Measurements from ENCODE around the gene PSG1.
"Not testable (repeated sequence)": the region's sequence is repeated elsewhere in the genome, so short reads cannot be mapped to it uniquely, and the experiment has no call there.

PSG1 gene

DNA sequence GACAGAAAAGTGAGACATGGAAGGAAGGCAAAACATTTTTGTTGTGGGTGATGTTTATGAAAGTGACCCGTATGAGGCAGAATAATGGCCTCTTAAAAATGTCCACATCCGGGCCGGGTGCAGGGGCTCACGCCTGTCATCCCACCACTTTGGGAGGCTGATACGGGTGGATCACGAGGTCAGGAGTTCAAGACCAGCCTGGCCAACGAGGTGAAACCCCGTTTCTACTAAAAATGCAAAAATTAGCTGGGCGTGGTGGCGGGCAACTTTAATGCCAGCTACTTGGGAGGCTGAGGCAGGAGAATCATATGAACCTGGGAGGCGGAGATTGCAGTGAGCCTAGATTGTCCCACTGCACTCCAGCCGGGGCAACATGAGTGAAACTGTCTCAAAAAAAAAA is 20.2 kb upstream of the PSG1 start:
- H3K36me3 ChIP-seq, H3K27me3 ChIP-seq, H3K9me3 ChIP-seq, H3K4me2 ChIP-seq, H3K9ac ChIP-seq, H3K4me3 ChIP-seq, H3K27ac ChIP-seq, H3K4me1 ChIP-seq, H4K20me1 ChIP-seq: not testable (repeated sequence)

DNA sequence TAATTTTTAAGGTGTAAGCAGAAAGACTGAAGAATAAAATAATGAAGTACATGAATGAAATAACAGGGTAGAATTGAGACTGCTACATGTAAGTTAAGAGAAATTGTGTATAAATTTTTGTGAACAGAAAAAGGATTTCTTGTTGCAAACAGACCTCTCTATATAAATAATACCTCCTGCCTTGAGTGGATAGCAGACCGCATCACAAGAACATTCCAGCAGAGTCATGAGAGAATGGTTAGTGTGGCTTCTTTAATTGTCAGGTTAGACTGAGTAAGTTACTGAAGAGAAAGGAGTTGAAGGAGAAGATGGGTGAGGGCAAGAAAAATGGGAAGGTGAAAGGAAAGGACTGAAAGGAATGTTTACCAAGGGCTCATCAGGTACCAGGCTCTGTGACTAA is 19.6 kb upstream of the PSG1 start:
- not testable (repeated sequence) for H3K27me3 ChIP-seq, H3K9ac ChIP-seq, H3K4me3 ChIP-seq, H4K20me1 ChIP-seq, H3K4me1 ChIP-seq, H3K36me3 ChIP-seq, H3K27ac ChIP-seq, H3K4me2 ChIP-seq, H3K9me3 ChIP-seq

DNA sequence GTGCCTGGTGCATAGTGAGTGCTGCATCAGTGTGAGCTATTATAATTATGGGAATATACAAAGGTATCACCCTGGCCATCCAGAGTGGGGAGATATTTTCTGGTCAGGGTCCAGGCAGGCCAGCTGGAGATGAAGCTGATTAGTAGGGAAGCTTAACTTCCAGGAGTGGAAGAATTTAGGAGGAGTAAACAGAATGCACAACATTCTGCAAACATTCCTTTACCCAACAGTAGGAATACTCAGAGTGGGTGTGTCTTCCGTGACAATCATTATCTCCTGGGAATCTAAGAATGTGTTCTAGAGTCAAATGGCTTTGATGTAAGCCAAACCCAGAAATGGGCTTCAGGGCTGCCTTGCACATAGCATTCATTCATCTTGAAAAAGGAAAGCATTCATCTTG is 19.1 kb upstream of the PSG1 start:
- H3K9ac ChIP-seq, H3K36me3 ChIP-seq, H3K27me3 ChIP-seq, H4K20me1 ChIP-seq, H3K9me3 ChIP-seq, H3K4me1 ChIP-seq, H3K4me3 ChIP-seq, H3K4me2 ChIP-seq, H3K27ac ChIP-seq: not testable (repeated sequence)

DNA sequence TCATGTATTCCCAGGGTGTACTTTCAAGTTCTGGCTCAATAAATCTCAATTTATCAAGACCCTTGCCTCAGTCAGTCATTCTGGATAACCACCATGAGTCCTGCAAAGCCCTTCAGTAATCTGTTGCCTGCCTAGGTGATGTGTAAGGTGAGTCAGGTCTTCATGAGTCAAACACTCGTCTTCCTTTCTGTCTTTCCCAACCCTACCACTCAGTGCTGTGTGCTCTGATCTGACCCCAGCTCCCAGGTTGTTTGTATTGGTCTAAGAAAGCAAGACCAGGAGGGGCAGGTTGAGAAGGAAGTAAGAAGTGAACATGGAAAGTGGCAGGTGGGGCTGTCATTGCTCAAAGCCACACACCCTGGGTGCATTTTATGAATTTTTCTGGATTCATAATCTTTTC is 18.2 kb upstream of the PSG1 start:
- H4K20me1 ChIP-seq, H3K4me3 ChIP-seq, H3K9me3 ChIP-seq, H3K27ac ChIP-seq, H3K27me3 ChIP-seq, H3K4me2 ChIP-seq, H3K4me1 ChIP-seq, H3K9ac ChIP-seq, H3K36me3 ChIP-seq: not testable (repeated sequence)

DNA sequence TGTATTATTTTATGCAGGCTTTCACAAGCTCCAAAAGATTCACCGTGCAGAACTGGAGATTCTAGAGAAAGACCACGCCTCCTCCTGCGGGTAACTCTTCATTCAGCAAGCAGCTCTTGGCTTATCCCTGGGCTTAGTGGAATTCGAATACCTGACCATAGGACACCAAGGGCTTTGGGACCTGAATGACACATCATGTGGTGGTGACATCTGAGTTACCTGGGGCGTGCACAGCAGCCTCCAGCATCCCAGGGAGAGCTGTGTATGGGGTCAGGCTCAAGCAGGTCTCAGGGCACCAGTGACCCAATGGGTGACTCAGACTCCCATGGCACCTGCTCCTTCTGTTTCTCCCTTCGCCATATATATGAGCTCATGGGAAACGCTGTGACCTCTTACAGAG is 10.9 kb upstream of the PSG1 start:
- H3K27ac ChIP-seq, H3K4me3 ChIP-seq: not testable (repeated sequence)

DNA sequence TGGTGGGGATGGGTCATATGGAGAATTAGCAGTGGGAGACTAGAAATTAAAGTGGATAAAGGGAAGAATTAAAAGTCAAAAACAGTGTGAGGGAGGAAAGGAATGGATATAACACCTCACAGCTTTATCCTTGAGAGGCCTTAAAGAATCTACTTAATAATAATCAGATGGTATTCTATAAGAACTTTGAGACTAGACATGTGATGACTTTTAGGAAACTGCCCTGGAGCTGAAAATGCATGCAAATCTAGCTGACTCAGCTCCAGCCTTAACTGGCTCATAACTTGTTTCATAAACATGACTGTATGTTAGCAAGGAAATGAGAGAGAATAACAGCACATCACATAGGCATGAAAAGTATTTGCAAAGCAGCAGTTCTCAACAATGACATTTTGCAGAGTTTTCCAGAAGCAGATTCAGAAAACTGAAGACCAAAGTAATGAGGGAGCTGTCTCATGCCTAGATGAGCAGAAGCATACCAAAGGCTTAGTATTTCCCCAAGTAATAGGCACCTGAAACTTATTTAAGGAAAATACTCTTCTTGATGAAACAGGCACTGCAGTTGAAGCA is 8.4 kb upstream of the PSG1 start:
- not testable (repeated sequence) for H3K36me3 ChIP-seq, H3K4me1 ChIP-seq, H3K9ac ChIP-seq, H3K4me3 ChIP-seq, H3K27ac ChIP-seq, H3K4me2 ChIP-seq, H3K9me3 ChIP-seq, H3K27me3 ChIP-seq, H4K20me1 ChIP-seq

More for the DNA sequence above, 10.9 kb upstream of the PSG1 start:
- H3K36me3 ChIP-seq, H3K9ac ChIP-seq, H4K20me1 ChIP-seq, H3K27me3 ChIP-seq, H3K9me3 ChIP-seq, H3K4me2 ChIP-seq, H3K4me1 ChIP-seq: not testable (repeated sequence)

DNA sequence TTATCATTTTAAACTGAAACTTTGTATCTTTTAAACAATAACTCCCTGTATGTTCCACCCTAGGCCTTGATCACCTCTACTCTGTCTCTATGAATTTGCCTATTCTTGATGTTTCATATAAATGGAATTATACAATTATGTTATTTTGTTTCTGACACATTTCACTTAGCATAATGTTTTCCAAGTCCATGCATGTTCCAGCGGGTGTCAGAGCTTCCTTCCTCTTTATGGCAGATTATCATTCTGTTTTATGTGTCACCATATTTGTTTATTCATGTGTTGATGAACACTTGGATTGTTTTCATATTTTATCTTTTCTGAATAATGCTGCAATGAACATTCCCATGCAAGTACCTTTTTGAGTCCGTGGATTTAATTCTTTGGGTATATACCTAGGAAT is 3.2 kb upstream of the PSG1 start:
- not testable (repeated sequence) for H3K27me3 ChIP-seq, H3K4me2 ChIP-seq, H3K9me3 ChIP-seq, H3K9ac ChIP-seq, H4K20me1 ChIP-seq, H3K27ac ChIP-seq, H3K4me3 ChIP-seq, H3K4me1 ChIP-seq, H3K36me3 ChIP-seq

DNA sequence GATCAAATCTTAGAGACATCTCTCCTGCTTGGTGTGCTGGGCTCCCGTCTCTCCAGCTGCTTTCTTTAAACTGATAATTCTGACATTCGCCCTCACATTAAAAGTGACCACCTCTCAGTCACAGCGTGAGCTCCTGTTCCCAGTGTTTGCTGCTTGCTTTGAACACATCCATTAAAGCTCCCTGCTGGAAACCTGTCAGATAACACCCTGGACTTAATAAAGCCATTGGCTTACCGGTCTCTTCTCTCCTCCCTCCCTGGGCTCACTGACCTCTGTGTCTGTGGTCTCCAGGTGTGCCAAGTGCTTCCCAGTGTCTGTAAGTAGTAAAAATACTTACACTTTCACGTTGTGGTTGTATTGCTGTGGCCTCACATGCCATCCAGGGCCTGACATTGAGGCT is 2.5 kb upstream of the PSG1 start:
- H3K27ac ChIP-seq, H3K9ac ChIP-seq, H4K20me1 ChIP-seq, H3K36me3 ChIP-seq, H3K4me3 ChIP-seq, H3K4me2 ChIP-seq, H3K27me3 ChIP-seq, H3K9me3 ChIP-seq, H3K4me1 ChIP-seq: not testable (repeated sequence)

DNA sequence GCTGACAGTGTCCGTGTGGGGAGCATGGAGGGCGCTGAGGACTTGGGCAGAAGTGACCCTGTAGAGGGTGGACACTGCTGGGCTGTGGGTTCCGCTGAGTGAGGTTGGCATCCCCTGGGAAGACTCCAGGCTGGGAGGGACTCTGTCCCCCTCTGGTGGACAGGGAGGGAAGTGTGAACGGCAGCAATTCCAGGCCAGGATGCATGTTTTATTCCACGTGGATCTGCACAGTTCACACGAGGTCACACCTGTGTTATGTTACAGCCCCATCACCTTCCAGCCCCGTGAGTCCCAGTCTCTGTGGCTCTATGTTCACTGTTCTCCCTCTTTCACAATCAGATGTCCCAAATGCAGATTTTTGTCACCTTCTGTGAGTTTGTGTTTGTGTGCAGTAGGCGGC is 1.8 kb upstream of the PSG1 start:
- not testable (repeated sequence) for H3K36me3 ChIP-seq, H3K27ac ChIP-seq, H3K9me3 ChIP-seq, H3K4me2 ChIP-seq, H3K27me3 ChIP-seq, H3K4me3 ChIP-seq, H3K9ac ChIP-seq, H4K20me1 ChIP-seq, H3K4me1 ChIP-seq

DNA sequence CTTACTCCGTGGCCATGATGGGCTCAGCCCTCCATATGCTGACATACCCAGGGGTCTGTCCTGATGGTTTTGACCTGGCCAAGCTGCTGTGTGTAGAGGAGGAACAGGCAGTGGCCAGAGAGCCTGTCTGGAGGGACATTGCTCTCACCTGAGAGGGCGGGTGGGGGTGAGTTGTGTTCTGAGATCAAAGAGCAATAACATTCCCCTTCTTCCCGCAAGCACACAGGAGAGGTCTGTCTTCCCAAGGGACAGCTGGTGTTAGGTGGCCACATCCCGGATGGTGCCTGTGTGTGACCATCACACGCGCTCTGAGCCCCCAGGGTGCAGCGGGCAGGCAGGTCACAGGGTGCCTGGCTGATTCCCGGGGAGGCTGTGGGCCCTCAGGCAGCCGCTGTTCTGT is 1.1 kb upstream of the PSG1 start:
- not testable (repeated sequence) for H3K4me1 ChIP-seq, H3K36me3 ChIP-seq, H3K27ac ChIP-seq, H3K9me3 ChIP-seq, H3K9ac ChIP-seq, H3K4me3 ChIP-seq, H3K27me3 ChIP-seq, H3K4me2 ChIP-seq, H4K20me1 ChIP-seq

DNA sequence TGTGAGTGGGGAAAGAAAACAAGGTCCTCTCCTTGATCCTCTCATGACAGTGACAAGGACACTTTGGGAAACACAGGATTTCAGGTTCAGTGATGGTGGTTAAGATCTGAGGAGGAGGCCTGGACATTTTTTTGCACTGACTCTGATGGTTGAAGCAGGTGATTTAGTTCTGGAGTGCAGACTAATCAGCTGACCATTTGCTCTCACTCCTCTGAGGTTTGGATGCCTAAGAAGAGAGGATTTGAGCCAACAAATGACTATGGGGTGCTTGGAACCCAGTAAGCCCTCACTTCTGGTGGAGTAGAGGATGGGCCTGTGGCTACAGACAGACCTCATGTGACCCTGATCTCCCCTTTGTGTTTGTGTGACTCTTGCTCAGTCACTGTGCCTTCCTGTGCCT is 2.9 kb downstream of the PSG1 start:
- not testable (repeated sequence) for H3K4me3 ChIP-seq, H4K20me1 ChIP-seq, H3K4me1 ChIP-seq, H3K27me3 ChIP-seq, H3K27ac ChIP-seq, H3K36me3 ChIP-seq, H3K4me2 ChIP-seq, H3K9me3 ChIP-seq, H3K9ac ChIP-seq

DNA sequence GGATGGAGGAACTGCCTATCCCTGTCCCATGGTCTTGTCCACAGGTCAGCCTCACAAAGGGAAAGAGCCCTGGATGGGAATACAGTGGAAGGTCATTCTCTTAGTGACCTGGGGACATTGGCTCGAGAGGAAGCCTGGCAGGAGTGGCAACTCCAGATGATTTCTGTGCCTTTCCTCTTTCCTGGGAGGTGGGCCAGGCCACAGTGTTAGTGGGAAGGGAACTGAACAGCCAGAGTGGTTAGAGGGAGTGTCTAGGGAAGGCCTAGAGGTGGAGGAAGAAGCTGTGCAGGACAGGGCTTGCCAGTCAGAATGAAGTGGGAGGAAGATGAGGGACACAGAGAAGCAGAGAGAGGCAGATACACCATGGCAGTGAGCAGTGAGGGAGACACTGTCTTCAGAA is 3.6 kb downstream of the PSG1 start:
- H3K4me3 ChIP-seq, H3K9me3 ChIP-seq, H3K27me3 ChIP-seq, H3K4me2 ChIP-seq, H3K36me3 ChIP-seq, H3K9ac ChIP-seq, H3K27ac ChIP-seq, H3K4me1 ChIP-seq, H4K20me1 ChIP-seq: not testable (repeated sequence)

DNA sequence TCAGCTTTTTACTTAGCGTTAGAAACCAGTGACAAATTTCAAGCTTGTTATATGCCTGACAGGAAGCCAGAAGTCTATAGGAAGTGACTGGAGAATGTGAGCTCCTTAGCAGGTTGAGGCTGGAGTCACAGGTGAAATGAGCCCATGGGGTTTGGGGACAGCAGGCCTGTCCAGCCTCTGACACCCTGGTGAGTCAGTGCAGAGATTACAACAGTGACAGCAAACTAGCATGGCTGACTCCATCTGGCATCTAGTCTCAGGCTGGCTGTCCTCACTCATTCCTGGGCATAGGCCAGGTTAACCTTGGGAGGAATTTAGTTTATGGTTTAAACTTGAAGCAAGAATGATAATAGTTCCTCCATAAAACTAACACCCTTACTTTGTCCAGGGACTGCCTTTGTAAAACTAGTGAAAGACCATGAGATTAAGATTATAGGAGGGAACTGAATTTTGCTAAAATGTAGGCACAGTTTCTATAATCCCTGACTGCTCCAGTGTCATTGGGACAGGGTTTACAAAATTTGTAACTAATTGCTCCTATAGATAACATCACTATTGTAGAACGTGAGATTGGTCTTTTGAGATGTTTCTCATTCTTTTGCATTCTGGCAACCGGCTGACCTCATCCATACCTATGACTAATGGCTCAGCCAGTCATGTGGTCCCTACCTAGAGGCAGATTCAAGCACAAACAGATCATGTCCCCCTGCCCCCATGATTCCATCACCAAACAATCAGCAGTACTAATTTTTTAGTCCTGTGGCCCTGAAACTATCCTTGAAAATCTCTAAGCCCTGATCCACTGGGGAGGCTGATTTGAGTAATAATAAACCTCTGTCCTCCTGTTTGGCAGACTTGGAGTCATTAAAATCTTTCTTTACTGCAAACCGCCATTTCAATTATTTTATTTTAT is 4.4 kb downstream of the PSG1 start:
- H3K4me2 ChIP-seq, H3K27ac ChIP-seq, H3K9ac ChIP-seq, H3K4me3 ChIP-seq, H3K9me3 ChIP-seq, H4K20me1 ChIP-seq, H3K36me3 ChIP-seq, H3K4me1 ChIP-seq, H3K27me3 ChIP-seq: not testable (repeated sequence)

DNA sequence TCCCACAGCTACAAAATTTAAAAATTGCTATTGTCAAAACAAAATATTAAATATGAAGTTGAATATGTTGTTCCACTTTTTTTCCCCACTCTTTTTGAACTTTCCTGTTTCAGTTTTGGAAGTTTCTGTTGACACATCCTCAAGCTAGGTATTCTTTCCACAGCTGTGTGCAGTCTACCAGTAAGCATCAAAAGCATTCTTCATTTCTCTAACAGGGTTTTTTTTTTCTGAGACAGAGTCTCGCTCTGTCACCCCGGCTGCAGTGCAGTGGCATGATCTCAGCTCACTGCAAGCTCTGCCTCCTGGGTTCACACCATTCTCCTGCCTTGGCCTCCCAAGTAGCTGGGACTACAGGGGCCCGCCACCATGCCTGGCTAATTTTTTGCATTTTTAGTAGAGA is 5.4 kb downstream of the PSG1 start:
- H3K9me3 ChIP-seq, H3K27ac ChIP-seq, H3K36me3 ChIP-seq, H3K27me3 ChIP-seq, H4K20me1 ChIP-seq, H3K4me1 ChIP-seq, H3K9ac ChIP-seq, H3K4me2 ChIP-seq, H3K4me3 ChIP-seq: not testable (repeated sequence)

All from BLaER1 (cell line).